IgD-negative memory B cell (primary cell): ENCODE measurements around the gene GALNTL6. TPM values are rescaled to one million over a fixed set of nuclear protein-coding genes. Genes with fewer than 3 reads are reported as not detected.
"Not testable (repeated sequence)": the region's sequence is repeated elsewhere in the genome, so short reads cannot be mapped to it uniquely, and the experiment has no call there.

Experiments used
- H3K27ac Mint-ChIP-seq, 3 donors: one replicate each; pipeline ENCODE4 v1.8.0; 2020 to 2022; ENCODE audit warnings: mild to moderate bottlenecking in 3 of 3, mixed read lengths in 3 of 3, moderate library complexity in 1 of 3
- H3K27me3 Mint-ChIP-seq: one replicate; pipeline ENCODE4 v1.8.0; 2021; ENCODE audit warnings: mixed read lengths
- H3K36me3 Mint-ChIP-seq: one replicate; pipeline ENCODE4 v1.8.0; 2020; ENCODE audit warnings: mild to moderate bottlenecking, mixed read lengths
- H3K4me1 Mint-ChIP-seq, 3 donors: one replicate each; pipeline ENCODE4 v1.8.0; 2020 to 2022; ENCODE audit warnings: mixed read lengths in 3 of 3, mild to moderate bottlenecking in 1 of 3
- H3K4me3 Mint-ChIP-seq, 4 donors: one replicate each; pipeline ENCODE4 v1.8.0; 2020 to 2022; ENCODE audit warnings: mild to moderate bottlenecking in 4 of 4, mixed read lengths in 4 of 4, moderate library complexity in 3 of 4
- H3K9me3 Mint-ChIP-seq, 3 donors: one replicate each; pipeline ENCODE4 v1.8.0; 2020 to 2021; ENCODE audit warnings: mixed read lengths in 3 of 3, mild to moderate bottlenecking in 1 of 3
- polyA plus RNA-seq: library from polyadenylated mRNA; unstranded; fragments of 300-500 nt; fragmentation: Illumina TruSeq; gene quantifications from one replicate; pipeline ENCODE4 v1.2.3, GENCODE V29; 2021

Gene GALNTL6
- polyA plus RNA-seq, 1 donor from 2014 or later, result 1.3 TPM

DNA sequence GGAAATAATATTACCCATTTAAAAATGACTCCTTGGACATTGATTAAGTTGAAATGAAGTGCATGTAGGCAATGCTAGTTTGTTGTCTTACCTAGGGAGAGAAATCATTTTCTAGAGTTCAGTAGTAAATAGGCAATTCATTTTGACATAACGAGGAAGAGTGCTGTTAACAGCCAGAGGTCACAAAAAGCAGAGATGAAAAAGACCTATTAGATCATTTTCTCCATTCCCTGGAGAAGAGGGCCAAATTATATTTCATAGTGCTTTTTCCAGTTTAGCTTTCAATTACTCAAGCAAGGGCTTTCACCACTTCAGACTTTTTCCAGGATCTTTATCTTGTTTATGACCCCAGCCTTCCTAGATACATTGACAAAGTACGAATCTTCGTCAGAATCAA is 981.1 kb downstream of the GALNTL6 start:
- no peaks in the 10 kb centered on the region for H3K36me3 Mint-ChIP-seq
- peaks cover 0 to 3% (median 0%) of the 10 kb centered on the region in 3 donors for H3K9me3 Mint-ChIP-seq
- no peaks in the 10 kb centered on the region for H3K27me3 Mint-ChIP-seq
- no peak overlapping the region for H3K4me3 Mint-ChIP-seq
- no peak overlapping the region for H3K27ac Mint-ChIP-seq
- no peaks in the 10 kb centered on the region for H3K4me1 Mint-ChIP-seq

DNA sequence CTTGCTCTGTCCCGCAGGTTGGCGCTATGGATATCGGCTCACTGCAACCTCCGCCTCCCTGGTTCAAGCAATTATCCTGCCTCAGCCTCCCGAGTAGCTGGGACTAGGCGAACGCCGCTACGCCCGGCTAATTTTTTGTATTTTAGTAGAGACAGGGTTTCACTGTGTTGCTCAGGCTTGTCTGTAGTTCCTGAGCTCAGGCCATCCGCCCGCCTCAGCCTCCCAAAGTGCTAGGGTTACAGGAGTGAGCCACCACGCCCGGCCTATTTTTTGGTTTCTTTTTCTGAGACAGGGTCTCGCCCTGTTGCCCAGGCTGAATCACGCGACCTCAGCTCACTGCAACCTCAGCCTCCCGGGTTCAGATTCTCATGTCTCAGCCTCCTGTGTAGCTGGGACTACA is 984.1 kb downstream of the GALNTL6 start:
- H3K9me3 Mint-ChIP-seq, H3K36me3 Mint-ChIP-seq, H3K27me3 Mint-ChIP-seq, H3K4me3 Mint-ChIP-seq, H3K4me1 Mint-ChIP-seq, H3K27ac Mint-ChIP-seq: not testable (repeated sequence)

DNA sequence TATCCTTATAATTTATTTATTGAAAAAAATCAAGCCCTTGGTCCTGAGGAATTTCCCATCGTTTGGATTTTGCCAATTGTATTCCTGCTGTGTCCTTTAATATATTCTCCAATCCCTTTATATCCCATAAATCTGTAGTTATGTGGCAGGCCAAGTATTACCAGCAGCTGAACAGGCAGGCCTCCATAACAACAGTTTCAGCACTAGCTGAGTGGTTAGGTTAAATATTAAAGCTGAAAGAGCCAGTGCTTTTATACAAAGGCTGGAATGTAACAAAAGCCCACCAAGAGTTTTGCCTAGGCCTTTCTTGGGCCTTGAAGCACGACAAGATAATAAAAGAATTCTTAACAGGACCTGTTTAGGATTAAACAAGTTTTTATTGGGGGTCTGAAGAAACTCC is 988.8 kb downstream of the GALNTL6 start:
- no peak overlapping the region for H3K4me3 Mint-ChIP-seq
- no peaks in the 10 kb centered on the region for H3K27me3 Mint-ChIP-seq
- H3K27ac Mint-ChIP-seq, result no peak overlapping the region
- no peaks in the 10 kb centered on the region for H3K9me3 Mint-ChIP-seq
- no peaks in the 10 kb centered on the region for H3K36me3 Mint-ChIP-seq
- no peaks in the 10 kb centered on the region for H3K4me1 Mint-ChIP-seq

DNA sequence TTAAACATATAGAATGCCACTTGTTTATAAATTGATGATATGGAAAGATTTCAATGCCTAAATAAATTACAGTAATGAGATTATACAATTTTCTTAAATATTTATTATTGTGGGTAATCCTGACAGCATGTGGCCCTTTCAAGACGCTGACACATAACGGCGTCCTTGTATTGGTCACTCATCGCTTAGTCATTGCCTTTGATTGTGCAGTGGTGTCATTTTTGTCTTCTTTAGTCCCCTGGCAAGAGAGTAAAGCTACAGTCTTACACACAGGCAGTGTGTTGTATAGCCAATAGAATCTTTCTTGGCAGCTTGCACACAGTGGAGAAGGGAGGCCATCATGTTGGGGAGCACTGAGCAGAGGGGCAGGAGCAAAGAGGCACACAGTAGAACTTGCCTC is 993.6 kb downstream of the GALNTL6 start:
- Mint-ChIP-seq H3K27me3 (no peaks in the 10 kb centered on the region), H3K4me3 (no peak overlapping the region), H3K9me3 (no peaks in the 10 kb centered on the region), H3K4me1 (peaks cover 0 to 2% (median 0%) of the 10 kb centered on the region in 3 donors), H3K27ac (no peak overlapping the region), H3K36me3 (no peaks in the 10 kb centered on the region)

DNA sequence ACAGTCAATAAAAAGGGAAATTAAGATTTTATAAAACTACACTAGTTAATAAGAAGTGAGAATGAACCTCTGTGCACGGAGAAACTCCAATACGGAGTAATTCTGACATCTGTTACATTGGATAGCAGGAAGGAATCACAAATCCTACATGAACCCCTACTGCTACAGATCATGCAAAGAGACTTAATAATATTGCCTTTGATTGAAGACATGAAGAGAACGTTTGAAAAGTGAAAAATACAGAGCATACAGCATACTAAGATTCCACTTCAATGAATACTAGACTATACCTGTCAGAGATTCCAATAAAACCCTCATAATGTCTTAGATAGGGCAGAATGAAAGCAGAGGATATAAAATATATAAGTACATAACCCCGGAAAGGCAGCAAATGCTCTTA is 995.0 kb downstream of the GALNTL6 start:
- Mint-ChIP-seq H3K27ac (no peak overlapping the region), H3K4me1 (peaks cover 0 to 4% (median 0%) of the 10 kb centered on the region in 3 donors), H3K27me3 (no peaks in the 10 kb centered on the region), H3K4me3 (no peak overlapping the region), H3K9me3 (no peaks in the 10 kb centered on the region), H3K36me3 (no peaks in the 10 kb centered on the region)

DNA sequence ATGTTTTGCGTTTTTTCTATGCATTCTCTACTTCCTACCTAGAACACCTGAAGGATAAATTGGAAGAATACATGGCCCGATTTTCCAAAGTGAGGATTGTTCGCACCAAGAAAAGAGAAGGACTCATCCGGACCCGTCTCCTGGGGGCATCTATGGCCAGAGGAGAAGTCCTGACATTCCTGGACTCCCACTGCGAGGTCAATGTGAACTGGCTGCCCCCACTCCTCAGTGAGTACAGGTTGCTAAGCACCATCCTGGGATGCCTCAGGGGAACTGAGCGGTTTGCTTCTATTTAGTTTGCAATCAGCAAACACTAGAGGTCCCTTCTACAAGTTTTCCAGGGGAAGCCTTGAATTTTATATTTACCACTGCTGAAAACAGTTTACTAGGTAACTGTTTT is 996.1 kb downstream of the GALNTL6 start:
- H3K9me3 Mint-ChIP-seq, result no peaks in the 10 kb centered on the region
- H3K4me3 Mint-ChIP-seq, result no peak overlapping the region
- H3K36me3 Mint-ChIP-seq, result no peaks in the 10 kb centered on the region
- no peak overlapping the region for H3K27ac Mint-ChIP-seq
- H3K27me3 Mint-ChIP-seq, result no peaks in the 10 kb centered on the region
- peaks cover 0 to 8% (median 0%) of the 10 kb centered on the region in 3 donors for H3K4me1 Mint-ChIP-seq

DNA sequence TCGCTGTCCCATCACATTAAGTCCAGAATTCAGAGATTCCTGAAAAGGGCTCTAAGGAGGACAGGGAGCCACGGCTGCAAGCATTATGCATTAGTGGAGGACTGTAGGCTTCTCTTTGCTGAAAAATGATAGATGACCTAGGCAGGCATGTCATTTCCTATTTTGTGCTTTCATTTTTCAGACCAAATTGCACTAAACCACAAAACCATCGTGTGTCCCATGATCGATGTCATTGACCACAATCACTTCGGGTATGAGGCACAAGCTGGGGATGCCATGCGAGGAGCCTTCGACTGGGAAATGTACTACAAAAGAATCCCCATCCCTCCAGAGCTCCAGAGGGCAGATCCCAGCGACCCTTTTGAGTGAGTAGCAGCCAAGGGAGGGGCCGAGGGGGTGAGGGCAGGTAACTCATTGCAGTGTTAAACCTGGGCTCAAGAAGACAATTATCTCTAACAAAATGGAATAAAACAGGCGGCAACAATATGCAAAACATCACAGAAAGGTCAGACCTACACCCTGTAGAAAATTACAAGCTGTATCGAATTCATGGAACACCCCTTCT is 1000.2 kb downstream of the GALNTL6 start:
- no peak overlapping the region for H3K4me3 Mint-ChIP-seq
- H3K27ac Mint-ChIP-seq, result no peak overlapping the region
- H3K27me3 Mint-ChIP-seq, result no peaks in the 10 kb centered on the region
- H3K9me3 Mint-ChIP-seq, result no peaks in the 10 kb centered on the region
- H3K36me3 Mint-ChIP-seq, result no peaks in the 10 kb centered on the region
- peaks cover 0 to 8% (median 0%) of the 10 kb centered on the region in 3 donors for H3K4me1 Mint-ChIP-seq

DNA sequence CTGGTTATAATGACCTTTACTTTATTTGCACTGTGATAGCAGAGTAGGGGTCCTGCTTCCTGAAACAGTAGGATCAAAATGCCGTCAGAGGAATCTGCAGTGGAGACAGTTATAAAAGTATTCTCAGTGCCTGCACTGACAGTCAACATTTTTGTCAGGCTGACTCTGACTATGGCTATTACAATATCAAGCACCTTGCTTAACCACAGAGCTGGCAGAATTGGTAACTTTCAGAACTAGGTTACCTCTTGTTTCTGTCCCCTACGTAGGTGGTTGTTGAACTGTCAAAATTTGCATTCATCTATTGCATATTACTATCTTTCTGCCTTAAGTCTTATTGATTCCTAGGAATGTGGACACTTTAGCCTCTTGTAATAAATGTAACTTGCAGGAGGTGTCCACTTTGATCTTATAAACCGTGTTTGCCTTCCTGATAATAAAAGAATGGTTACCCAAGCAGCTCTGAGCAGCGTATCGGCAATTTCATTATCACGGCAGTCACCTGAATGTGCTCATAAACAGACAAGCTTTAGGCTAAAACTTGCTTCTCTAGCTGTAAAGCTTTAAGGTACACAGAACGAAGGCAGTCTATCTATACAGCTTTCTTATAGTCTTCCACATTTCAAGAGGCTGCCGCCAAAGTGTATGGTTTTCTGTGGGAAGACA is 1002.4 kb downstream of the GALNTL6 start:
- Mint-ChIP-seq H3K27ac (no peak overlapping the region), H3K4me3 (no peak overlapping the region), H3K36me3 (no peaks in the 10 kb centered on the region), H3K27me3 (peaks cover 1% of the 10 kb centered on the region), H3K9me3 (peaks cover 0 to under 1% (median 0%) of the 10 kb centered on the region in 3 donors), H3K4me1 (peaks cover 0 to 5% (median 0%) of the 10 kb centered on the region in 3 donors)

DNA sequence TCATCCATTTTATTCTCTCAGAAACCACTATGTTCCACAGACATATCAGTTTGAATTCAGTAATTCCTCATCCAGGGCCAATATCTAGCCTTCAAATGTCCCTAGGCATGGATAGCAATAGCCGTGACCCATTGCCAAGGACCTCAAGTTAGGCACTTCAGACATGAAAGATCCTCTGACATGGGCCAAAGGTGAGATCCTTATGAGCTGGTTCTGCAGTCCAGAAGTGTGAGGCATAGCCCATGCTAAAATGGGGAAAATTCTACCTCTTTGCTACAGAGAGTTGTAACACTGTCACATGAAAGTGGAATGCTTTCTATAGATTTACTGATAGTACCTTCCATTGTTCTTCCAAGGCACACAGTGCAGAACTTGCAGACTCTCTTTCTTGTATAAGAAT is 1005.7 kb downstream of the GALNTL6 start:
- H3K27ac Mint-ChIP-seq, result no peak overlapping the region
- H3K36me3 Mint-ChIP-seq, result no peaks in the 10 kb centered on the region
- peaks cover 0 to 2% (median 0%) of the 10 kb centered on the region in 3 donors for H3K9me3 Mint-ChIP-seq
- H3K4me3 Mint-ChIP-seq, result no peak overlapping the region
- no peaks in the 10 kb centered on the region for H3K4me1 Mint-ChIP-seq
- peaks cover 3% of the 10 kb centered on the region for H3K27me3 Mint-ChIP-seq

DNA sequence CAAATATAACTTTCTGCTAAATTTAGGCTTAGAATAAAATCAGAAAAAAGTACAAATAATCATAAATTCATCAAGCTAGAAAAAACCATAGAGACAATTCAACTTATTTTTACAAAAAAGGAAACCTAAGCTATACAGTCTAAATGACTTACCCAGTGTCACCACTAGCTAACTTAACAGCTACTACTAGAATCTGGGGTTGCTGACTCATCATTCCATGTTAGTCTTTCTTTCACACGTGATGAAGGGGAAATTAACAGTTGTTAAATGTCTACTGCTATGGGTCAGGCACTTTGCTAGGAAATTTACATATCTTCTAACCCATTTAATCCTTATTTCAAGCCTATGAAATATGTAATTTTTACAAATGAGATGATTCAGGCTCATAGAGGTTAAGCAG is 1006.1 kb downstream of the GALNTL6 start:
- H3K27me3 Mint-ChIP-seq, result peaks cover 3% of the 10 kb centered on the region
- H3K9me3 Mint-ChIP-seq, result peaks cover 0 to 2% (median 0%) of the 10 kb centered on the region in 3 donors
- no peak overlapping the region for H3K4me3 Mint-ChIP-seq
- H3K4me1 Mint-ChIP-seq, result no peaks in the 10 kb centered on the region
- no peaks in the 10 kb centered on the region for H3K36me3 Mint-ChIP-seq
- H3K27ac Mint-ChIP-seq, result no peak overlapping the region

DNA sequence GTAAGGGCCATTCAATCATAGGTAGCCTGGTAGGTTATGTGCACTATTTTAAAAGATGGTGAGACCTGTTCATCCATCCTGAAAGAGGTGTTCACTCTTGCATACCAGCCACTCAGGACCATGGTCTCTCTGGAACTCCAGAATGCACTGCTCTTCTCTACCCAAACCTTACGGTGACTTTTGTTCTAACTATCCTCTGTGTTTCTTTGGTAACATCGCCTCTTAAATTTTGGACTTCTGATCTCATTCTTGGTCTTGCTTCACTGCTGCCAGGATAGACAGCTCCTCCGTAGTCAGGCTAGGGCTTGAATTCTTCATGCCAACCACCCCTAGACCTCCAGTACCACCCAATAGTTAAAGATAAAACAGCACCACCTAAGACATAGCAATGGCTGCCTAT is 1009.1 kb downstream of the GALNTL6 start:
- H3K4me3 Mint-ChIP-seq, result no peak overlapping the region
- H3K4me1 Mint-ChIP-seq, result no peaks in the 10 kb centered on the region
- peaks cover 3% of the 10 kb centered on the region for H3K27me3 Mint-ChIP-seq
- no peaks in the 10 kb centered on the region for H3K36me3 Mint-ChIP-seq
- no peak overlapping the region for H3K27ac Mint-ChIP-seq
- peaks cover 0 to 2% (median 0%) of the 10 kb centered on the region in 3 donors for H3K9me3 Mint-ChIP-seq

DNA sequence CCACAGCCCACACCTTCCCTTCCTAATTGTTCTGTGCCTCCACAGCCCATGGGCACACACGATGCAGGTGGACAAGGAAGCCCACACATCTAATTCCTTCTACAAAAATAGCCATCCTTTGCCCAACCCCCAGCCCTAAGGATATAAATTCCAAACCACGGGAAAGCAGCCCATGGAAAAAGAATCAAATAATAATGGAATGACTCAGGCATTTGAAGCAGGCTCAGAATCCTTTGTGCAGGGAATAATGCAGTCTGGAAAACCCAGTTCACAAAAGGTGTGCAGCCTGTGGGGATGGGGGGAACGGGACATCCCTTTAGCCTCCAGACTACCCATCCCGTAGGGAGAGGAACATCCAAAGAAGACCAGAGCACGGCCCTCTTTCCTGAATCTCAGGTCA is 1013.1 kb downstream of the GALNTL6 start:
- Mint-ChIP-seq H3K9me3 (no peaks in the 10 kb centered on the region), H3K27ac (no peak overlapping the region), H3K36me3 (no peaks in the 10 kb centered on the region), H3K4me3 (no peak overlapping the region), H3K4me1 (no peaks in the 10 kb centered on the region), H3K27me3 (peaks cover 2% of the 10 kb centered on the region)

DNA sequence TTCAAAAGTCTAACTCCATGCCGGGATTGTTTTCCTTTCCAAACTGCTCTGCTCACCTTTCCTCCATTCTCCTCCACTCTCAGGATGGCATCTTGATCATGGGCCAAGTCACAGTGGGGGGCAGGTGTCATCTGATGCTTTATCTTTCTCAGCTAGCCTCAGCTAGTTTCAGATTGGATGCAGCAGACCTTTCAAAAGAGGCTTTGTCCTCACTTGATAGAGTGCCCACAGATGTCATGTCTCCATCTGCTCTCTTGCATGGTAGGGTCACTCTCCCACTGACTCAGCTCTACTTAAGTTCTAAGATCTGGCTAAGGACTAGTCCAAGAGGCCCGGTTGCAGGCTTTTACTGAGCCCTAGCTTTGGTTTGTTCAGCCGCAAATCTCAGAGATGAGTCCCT is 1013.7 kb downstream of the GALNTL6 start:
- H3K4me3 Mint-ChIP-seq, result no peak overlapping the region
- H3K27ac Mint-ChIP-seq, result peak overlapping the region in 1 of 3 donors; percentile 25
- H3K9me3 Mint-ChIP-seq, result no peaks in the 10 kb centered on the region
- peaks cover 2% of the 10 kb centered on the region for H3K27me3 Mint-ChIP-seq
- H3K4me1 Mint-ChIP-seq, result no peaks in the 10 kb centered on the region
- H3K36me3 Mint-ChIP-seq, result no peaks in the 10 kb centered on the region

DNA sequence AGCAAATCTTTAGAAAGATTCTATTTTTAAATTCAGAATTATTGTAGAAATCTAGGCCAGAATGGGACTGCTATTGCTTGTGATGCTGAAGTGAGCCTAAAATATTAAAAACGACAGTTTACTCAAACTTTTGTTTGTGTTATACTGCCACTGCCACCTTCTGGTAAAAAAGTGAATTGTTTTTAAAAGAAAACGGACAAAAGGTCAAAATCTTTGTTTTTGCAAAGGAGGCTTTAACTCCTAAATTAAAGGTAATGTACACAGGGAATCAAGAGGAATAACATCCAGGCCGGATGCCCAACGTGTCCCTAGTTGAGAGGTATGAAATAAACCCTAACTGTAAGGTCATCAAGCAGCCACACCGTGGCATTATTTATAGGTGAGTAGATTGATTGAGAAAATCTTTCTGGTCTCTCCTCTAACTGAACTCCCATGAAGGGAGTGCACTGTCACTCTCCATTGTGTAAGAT is 1017.1 kb downstream of the GALNTL6 start:
- Mint-ChIP-seq H3K27ac (no peak overlapping the region), H3K36me3 (no peaks in the 10 kb centered on the region), H3K4me1 (no peaks in the 10 kb centered on the region)

DNA sequence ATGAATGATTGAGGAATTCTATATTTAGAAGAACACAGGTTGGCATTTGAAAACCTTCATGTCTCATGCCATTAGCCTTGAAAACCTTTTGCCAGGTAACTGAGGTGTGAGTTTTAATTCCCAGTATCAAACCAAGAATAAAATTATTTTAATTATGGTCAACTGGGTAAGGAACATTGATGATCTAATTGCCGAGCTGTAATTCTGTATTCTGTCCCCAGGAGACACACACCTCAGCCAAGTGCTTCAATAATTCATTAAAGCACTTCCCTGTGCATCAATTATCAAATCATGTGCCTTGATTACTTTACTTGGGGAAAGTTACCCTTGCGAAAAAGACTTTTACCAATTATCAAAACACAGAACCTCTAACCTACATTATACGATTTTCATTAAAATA is 1023.5 kb downstream of the GALNTL6 start:
- Mint-ChIP-seq H3K4me1 (no peaks in the 10 kb centered on the region), H3K9me3 (no peaks in the 10 kb centered on the region), H3K27me3 (no peaks in the 10 kb centered on the region), H3K27ac (no peak overlapping the region), H3K36me3 (no peaks in the 10 kb centered on the region), H3K4me3 (no peak overlapping the region)

More for the DNA sequence above, 1017.1 kb downstream of the GALNTL6 start:
- H3K4me3 Mint-ChIP-seq, result no peak overlapping the region
- H3K27me3 Mint-ChIP-seq, result no peaks in the 10 kb centered on the region
- no peaks in the 10 kb centered on the region for H3K9me3 Mint-ChIP-seq

DNA sequence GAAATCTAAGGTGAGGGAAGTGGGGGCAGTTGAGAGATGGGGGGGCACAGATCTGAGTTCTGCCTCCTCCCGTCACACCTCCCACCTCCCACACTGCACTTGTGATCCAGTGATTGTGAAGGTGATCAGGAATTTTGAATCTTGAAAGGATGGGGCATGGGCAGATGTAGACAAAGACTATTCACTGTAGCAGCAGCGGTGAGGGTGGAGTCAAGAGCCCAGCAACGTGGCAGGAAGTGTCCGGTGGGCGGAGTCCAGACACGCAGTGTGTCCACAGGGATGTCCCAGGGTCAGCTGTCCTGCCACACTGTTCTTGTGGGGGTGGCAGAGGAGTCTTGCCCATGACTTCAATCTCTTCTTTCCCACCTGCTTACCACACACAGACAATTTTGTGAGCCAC is 1024.9 kb downstream of the GALNTL6 start:
- Mint-ChIP-seq H3K36me3 (no peaks in the 10 kb centered on the region), H3K27me3 (no peaks in the 10 kb centered on the region), H3K4me1 (no peaks in the 10 kb centered on the region), H3K4me3 (no peak overlapping the region), H3K27ac (no peak overlapping the region), H3K9me3 (no peaks in the 10 kb centered on the region)
